ENCODE data around the gene A1CF.

Gene A1CF

DNA sequence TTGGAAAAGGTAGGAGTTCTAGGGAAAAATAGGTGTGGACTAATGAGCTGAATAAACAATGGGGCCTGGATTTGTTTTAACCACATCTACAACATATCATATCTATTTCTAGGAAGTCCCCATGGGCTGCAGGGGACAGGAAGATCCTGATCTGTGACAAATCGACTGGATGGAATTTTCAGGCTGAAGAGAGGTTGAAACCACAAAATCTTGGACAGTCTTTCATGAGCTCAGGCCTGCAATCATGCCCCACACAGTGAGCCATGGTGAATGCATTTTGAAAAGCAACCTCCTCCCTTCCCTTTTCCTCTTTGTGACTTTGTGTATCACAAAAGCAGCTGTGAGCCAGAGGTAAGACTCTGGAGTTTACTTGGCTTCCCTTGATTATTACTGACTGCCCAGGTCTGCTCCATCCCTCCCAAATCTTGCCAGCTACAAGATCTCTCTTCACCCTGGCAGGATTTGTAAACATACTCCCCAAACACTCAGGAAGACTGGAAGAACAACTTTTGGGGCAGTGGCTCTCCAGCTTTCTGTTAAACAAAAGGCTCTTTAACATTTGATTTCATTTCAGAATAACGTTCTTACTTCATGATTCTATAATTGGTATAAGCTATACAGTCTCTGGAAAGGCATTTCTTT is 79.3 kb downstream of the A1CF start:
- TF ChIP-seq EZH2phosphoT487 (IDR thresholded peaks at IDR 0.05; ENCODE audit: low read depth), result no peak
- TF ChIP-seq, protein P1, sequence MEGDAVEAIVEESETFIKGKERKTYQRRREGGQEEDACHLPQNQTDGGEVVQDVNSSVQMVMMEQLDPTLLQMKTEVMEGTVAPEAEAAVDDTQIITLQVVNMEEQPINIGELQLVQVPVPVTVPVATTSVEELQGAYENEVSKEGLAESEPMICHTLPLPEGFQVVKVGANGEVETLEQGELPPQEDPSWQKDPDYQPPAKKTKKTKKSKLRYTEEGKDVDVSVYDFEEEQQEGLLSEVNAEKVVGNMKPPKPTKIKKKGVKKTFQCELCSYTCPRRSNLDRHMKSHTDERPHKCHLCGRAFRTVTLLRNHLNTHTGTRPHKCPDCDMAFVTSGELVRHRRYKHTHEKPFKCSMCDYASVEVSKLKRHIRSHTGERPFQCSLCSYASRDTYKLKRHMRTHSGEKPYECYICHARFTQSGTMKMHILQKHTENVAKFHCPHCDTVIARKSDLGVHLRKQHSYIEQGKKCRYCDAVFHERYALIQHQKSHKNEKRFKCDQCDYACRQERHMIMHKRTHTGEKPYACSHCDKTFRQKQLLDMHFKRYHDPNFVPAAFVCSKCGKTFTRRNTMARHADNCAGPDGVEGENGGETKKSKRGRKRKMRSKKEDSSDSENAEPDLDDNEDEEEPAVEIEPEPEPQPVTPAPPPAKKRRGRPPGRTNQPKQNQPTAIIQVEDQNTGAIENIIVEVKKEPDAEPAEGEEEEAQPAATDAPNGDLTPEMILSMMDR (IDR thresholded peaks at IDR 0.05; ENCODE audit: low read depth, low read length), result no peak
- H3K4me3 ChIP-seq (ENCODE audit: low read length), result no peak overlapping the region
- no peaks in the 10 kb centered on the region for H3K27me3 ChIP-seq (ENCODE audit: low read depth, low read length)
- H3K27ac ChIP-seq (ENCODE audit: low read length), result no peak overlapping the region
- no peaks in the 10 kb centered on the region for H3K4me1 ChIP-seq (ENCODE audit: low read length)
- H3K36me3 ChIP-seq (replicated peaks; ENCODE audit: low read depth, low read length), result no peaks in the 10 kb centered on the region
- no peak overlapping the region for H3K9ac ChIP-seq (ENCODE audit: low read length)
- H3K79me2 ChIP-seq (ENCODE audit: low read length), result no peaks in the 10 kb centered on the region
- no peak overlapping the region for H3K4me2 ChIP-seq (ENCODE audit: low read length)
- no peaks in the 10 kb centered on the region for H4K20me1 ChIP-seq (ENCODE audit: insufficient read depth, low read length)
- H2AFZ ChIP-seq (ENCODE audit: low read depth, low read length), result no peak overlapping the region
- H3K9me3 ChIP-seq (ENCODE audit: insufficient read depth, low read length), result no peaks in the 10 kb centered on the region

DNA sequence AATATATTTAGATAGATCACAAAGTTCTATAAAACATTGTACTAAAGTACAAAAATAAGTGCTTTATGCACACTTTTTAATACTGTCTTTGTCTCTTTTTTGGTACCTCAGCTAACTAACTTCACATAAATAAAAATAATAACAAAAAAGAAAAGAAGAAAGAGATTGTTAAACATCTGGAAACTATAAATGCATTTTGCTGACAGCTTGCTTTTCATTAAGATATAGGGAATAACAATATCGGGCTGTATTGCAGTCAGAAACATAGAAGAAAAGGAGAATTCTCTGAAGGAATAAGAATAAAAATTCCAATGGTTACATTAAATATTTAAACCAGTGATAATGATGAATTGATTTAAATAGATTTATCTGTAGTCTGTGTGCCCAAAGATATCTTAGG is 85.8 kb downstream of the A1CF start:
- Histone ChIP-seq H3K27ac (ENCODE audit: low read length) (no peak overlapping the region), H4K20me1 (ENCODE audit: insufficient read depth, low read length) (no peaks in the 10 kb centered on the region), H3K4me1 (ENCODE audit: low read length) (no peaks in the 10 kb centered on the region), H3K9me3 (ENCODE audit: insufficient read depth, low read length) (no peaks in the 10 kb centered on the region), H3K36me3 (replicated peaks; ENCODE audit: low read depth, low read length) (no peaks in the 10 kb centered on the region), H3K79me2 (ENCODE audit: low read length) (no peaks in the 10 kb centered on the region), H3K4me3 (ENCODE audit: low read length) (no peak overlapping the region), H3K4me2 (ENCODE audit: low read length) (no peak overlapping the region), H3K27me3 (ENCODE audit: low read depth, low read length) (no peaks in the 10 kb centered on the region), H2AFZ (ENCODE audit: low read depth, low read length) (no peak overlapping the region), H3K9ac (ENCODE audit: low read length) (no peak overlapping the region)
- no peak for TF ChIP-seq EZH2phosphoT487 (IDR thresholded peaks at IDR 0.05; ENCODE audit: low read depth)
- TF ChIP-seq, protein P1 (IDR thresholded peaks at IDR 0.05; ENCODE audit: low read depth, low read length), result no peak

DNA sequence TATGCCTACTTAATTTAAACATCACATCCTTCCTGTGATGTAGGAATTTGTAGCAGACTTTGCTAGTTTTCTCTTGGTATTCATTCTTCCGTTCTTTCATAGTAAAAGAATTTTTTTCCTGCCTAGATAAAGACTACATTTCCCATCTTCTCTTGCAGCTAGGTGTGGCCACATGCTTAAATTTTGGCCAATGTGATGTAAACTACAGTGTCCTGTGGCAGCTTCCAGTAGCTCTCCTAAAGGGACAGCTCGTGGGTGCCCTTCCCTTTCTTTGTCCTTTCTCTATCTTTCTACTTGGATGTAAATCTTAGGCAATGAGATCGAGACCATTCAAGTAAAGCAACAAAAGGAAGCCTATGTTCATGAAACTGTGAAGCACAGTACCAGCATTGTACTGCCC is 87.1 kb downstream of the A1CF start:
- no peak overlapping the region for H2AFZ ChIP-seq (ENCODE audit: low read depth, low read length)
- H3K4me2 ChIP-seq (ENCODE audit: low read length), result no peak overlapping the region
- H3K36me3 ChIP-seq (replicated peaks; ENCODE audit: low read depth, low read length), result no peaks in the 10 kb centered on the region
- H3K9ac ChIP-seq (ENCODE audit: low read length), result no peak overlapping the region
- H3K4me1 ChIP-seq (ENCODE audit: low read length), result no peaks in the 10 kb centered on the region
- no peaks in the 10 kb centered on the region for H4K20me1 ChIP-seq (ENCODE audit: insufficient read depth, low read length)
- no peaks in the 10 kb centered on the region for H3K27me3 ChIP-seq (ENCODE audit: low read depth, low read length)
- TF ChIP-seq EZH2phosphoT487 (IDR thresholded peaks at IDR 0.05; ENCODE audit: low read depth), result no peak
- TF ChIP-seq, protein P1 (IDR thresholded peaks at IDR 0.05; ENCODE audit: low read depth, low read length), result no peak
- H3K79me2 ChIP-seq (ENCODE audit: low read length), result no peaks in the 10 kb centered on the region
- no peak overlapping the region for H3K4me3 ChIP-seq (ENCODE audit: low read length)
- no peaks in the 10 kb centered on the region for H3K9me3 ChIP-seq (ENCODE audit: insufficient read depth, low read length)
- H3K27ac ChIP-seq (ENCODE audit: low read length), result no peak overlapping the region

DNA sequence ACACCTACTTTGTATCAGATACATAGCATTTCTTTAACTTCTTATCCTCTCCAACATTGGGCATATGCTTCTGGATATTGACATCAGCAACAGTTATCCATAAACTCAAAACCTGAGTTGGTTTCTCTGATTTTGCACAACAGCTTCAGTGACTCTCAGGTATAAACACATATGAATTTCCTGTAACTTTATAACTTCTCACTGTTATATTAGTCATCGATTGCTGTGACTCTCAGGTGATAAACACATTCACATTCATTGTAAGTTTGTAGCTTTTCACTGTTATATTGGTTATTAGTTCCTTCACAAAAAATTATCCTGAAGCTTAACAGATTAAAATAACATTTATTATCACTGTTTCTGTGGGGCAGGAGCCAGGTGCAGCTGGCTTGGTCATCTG is 88.7 kb downstream of the A1CF start:
- Histone ChIP-seq H3K9me3 (ENCODE audit: insufficient read depth, low read length) (no peaks in the 10 kb centered on the region), H3K9ac (ENCODE audit: low read length) (no peak overlapping the region), H2AFZ (ENCODE audit: low read depth, low read length) (no peak overlapping the region), H3K36me3 (replicated peaks; ENCODE audit: low read depth, low read length) (no peaks in the 10 kb centered on the region), H4K20me1 (ENCODE audit: insufficient read depth, low read length) (no peaks in the 10 kb centered on the region), H3K79me2 (ENCODE audit: low read length) (no peaks in the 10 kb centered on the region), H3K4me2 (ENCODE audit: low read length) (no peak overlapping the region), H3K27me3 (ENCODE audit: low read depth, low read length) (no peaks in the 10 kb centered on the region), H3K4me3 (ENCODE audit: low read length) (no peak overlapping the region), H3K4me1 (ENCODE audit: low read length) (no peaks in the 10 kb centered on the region), H3K27ac (ENCODE audit: low read length) (no peak overlapping the region)
- TF ChIP-seq, protein P1 (IDR thresholded peaks at IDR 0.05; ENCODE audit: low read depth, low read length), result no peak
